HG02981 (cell line): Measurements from ENCODE around the gene GPC5.
"Not testable (repeated sequence)": the region's sequence is repeated elsewhere in the genome, so short reads cannot be mapped to it uniquely, and the experiment has no call there.

ENCODE experiments used
- ATAC-seq: cut with Tn5 transposase; IDR thresholded peaks from one replicate; pipeline ENCODE4 v1.9.1; 2021; ENCODE audit warnings: mild to moderate bottlenecking, moderate library complexity; ENCODE audit not compliant: unreplicated experiment

The GPC5 gene

GRCh38 chr13:92224825-92225224, 826.4 kb downstream of the GPC5 start:
- no peak for ATAC-seq

- ATAC-seq: no peak
Measured at GRCh38 chr13:92225861-92226260, 827.4 kb downstream of the GPC5 start.

DNA sequence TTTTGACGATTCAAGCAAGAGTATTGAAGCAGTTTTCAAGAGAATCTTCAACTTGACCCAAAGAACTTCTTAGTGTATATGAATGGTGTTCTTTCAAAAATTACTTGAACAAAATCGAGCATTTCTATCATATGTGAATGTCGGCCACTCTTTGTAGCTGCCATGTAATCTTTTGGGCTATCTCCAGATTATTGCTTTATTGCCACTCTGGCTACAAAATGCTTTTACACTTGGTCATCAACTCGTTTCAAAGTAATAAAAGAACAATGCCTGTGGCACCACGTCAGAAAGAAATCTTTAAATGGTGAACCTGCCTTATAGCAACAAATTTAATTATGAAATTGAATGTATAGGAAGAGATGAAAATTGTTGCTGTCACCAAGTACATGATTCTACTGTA, 834.5 kb downstream of the GPC5 start:
- no peak for ATAC-seq

DNA sequence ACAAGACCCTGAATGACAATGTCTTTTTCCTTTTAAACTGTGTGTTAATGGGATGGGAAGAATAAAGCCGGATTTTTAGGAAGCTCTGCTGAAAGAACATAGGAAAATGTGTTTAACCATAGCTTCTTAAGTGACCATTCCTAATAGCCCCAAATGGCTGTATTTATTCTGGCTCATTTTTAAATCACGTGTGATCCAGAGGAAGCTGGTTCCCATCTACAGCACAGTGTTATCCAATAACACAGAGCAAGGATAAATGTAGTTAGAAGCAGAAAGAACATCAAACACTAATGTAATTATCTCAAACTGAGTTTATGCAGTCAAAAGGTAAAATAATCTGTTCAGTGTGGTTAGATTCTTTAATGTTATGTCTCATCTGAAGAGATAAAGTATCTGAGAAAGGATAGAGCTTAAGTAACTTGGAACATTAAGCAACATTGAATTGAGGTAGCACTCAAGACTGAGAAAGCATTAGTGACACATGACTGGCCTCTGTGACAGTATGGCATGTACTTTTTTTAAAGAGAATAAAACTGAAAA, 853.3 kb downstream of the GPC5 start:
- ATAC-seq: no peak

DNA sequence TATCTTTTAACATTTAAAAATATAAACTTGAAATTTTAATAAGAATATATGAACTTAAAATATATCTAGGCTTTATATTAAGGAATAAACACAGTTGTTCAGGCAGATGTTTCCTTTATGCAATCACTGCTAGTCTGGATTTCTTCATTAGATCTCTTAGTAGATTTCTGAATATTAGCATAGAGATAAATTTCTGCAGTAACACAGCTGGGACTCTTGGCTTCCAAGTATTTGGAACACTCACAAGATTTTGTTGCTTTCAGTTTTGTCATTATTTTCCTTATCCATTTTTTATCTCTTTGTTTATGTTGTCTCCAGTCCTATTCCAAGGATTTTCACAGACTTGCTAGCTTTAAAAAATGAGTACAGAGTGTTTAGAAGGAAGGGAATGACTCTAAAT, 857.1 kb downstream of the GPC5 start:
- ATAC-seq: no peak

GRCh38 chr13:92256211-92256610, 857.8 kb downstream of the GPC5 start:
- no peak for ATAC-seq

DNA sequence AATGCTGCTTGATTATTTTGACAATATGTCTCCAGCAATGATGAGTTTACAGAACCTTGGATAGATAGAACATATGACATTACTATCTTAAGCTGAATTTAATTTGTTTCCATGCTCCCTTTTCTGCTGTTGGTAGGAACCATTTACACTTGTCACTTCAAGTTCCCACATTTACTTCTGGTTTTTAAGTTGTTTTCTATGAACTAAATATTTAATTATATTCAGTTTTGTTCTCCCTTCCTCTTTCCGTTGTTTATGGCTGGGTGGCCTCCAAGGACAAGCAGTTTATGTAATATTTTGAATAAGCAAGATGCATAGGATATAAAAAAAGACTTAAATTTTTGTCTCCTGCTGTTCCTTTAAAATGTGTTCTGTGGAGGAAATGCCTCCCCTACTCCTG, 860.6 kb downstream of the GPC5 start:
- no peak for ATAC-seq

DNA sequence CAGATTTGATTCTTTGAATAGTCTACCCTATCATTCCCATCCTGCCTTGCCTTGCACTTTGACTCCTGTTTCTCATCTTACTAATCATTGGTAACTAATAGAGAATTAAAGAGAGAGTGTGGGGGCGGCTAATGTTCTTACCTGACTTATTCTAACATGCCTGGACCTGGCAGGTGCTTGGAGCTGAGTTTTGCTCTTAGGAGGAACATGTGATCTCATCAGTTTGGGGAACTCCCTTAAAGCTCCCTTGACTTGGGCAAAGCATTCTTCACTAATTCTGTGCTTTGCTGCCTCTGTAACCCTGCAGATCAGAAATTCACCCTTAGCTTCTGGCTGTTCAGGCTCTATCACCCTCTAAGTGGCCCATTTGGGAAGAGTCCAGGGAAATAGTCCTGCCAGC, 861.1 kb downstream of the GPC5 start:
- no peak for ATAC-seq

DNA sequence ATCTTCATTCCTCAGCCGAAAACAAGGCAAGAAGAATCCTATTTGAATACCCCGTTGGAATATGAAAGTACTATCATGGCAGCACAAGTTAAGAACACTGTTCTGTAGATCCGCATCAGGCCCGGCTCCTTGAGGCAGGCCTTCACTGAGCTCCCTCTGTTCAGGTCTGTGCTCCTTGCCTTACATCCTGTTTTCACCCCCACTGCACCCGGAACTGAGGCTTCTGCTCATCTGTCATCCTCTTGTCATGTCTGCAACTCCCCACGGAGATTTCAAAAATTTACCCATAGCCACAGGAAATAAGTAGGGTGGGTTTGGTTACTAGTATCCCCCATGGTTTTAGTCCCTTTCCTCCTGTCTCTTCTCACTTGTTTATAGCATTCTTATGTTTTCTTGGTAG, 861.9 kb downstream of the GPC5 start:
- no peak for ATAC-seq

GRCh38 chr13:92262100-92262788, 863.8 kb downstream of the GPC5 start:
- ATAC-seq: no peak

GRCh38 chr13:92265408-92265807, 867.0 kb downstream of the GPC5 start:
- no peak for ATAC-seq

DNA sequence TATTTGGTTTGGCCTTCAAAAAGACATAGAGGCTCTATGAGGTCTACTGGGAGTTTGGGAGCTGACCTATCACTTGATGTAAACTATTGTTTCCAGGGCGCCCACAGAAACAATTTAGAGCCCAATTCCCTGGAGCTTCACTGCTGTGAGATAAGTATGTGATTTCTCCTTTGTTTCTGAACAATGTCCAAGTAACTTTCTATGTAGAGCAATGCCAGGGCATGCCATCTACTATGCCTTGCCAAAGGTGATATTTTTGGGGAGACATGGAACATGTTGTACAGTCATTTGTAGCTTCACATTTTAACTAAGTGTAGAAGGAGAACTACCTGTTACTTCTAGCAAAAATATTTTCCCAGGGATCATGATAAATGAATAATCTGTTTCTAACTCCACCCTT, 872.6 kb downstream of the GPC5 start:
- ATAC-seq: no peak

DNA sequence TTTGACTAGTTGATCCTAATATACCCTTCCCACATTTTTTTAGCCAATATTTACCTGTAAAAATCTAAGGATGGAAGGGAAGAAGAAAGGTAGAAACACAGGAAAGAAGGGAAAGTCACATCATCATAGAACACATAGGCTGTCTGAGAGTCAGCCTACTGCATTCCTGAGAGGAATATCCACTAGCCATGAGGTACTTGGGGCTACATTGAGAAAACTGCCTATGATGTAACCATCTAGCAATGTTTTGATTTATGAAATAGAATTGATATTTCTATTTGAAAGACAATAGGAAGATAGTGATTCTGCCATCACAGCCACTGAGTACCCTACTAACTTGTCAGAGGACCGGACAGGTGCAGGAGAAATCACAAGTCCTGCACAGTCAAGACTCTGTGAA, 873.8 kb downstream of the GPC5 start:
- ATAC-seq: no peak

GRCh38 chr13:92280986-92281385, 882.6 kb downstream of the GPC5 start:
- not testable (repeated sequence) for ATAC-seq

DNA sequence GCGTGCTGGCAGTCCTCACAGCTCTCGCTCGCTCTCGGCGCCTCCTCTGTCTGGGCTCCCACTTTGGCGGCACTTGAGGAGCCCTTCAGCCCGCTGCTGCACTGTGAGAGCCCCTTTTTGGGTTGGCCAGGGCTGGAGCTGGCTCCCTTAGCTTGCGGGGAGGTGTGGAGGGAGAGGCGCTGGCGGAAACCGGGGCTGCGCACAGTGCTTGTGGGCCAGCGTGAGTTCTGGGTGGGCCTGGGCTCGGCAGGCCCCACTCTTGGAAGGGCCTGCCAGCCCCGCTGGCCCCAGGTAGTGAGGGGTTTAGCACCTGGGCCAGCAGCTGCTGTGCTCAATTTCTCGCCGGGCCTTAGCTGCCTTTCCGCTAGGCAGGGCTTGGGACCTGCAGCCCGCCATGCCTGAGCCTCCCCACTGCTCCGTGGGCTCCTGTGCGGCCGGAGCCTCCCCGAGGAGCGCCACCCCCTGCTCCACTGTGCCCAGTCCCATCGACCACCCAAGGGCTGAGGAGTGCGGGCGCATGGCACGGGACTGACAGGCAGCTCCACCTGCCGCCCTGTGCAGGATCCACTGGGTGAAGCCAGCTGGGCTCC, 892.4 kb downstream of the GPC5 start:
- not testable (repeated sequence) for ATAC-seq

GRCh38 chr13:92294533-92294932, 896.1 kb downstream of the GPC5 start:
- ATAC-seq: not testable (repeated sequence)

- not testable (repeated sequence) for ATAC-seq
Measured at GRCh38 chr13:92296154-92296671, 897.8 kb downstream of the GPC5 start.

DNA sequence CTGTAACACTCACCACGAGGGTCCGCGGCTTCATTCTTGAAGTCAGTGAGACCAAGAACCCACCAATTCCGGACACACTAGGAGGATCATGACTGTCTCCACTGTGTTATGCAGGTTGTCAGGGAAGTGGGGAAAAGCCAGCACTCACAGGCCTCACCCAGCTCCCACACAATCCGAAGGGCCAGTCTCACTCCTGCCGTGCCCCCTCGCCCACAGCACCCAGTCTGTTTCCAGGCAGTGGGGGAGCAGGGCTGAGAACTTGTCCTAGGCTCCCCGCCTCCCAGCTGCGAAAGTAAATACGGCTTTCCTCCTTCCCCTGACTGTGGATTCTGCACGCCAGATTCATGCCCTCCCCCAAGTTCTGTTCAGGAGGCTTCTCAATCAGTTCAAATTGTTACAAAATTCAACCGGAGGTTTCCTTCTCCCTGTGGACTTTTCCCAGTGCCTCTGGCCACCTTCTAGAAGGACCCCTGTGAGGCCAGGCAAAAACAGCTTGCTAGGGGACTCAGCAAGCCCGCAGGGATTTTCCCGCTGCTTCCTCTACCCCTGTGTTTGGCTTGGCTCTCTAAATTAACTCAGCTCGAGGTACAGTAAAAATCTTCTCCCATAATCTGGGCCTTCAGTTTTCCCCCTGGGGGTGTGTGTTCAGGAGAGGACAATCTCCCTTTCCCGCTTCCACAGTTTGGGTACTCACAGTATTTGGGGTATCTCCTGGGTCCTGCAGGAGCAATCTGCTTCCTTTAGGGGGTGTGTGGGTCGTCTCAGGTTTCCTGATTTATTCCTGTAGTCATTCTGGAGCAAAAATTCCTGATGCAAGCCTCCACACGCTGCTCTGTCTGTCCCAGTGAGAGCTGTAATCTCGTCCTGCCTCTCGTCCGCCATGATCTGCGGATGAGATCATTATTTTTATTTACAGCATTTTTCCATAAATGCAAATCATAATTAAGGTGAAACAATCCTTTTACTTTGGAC, 899.8 kb downstream of the GPC5 start:
- no peak for ATAC-seq

DNA sequence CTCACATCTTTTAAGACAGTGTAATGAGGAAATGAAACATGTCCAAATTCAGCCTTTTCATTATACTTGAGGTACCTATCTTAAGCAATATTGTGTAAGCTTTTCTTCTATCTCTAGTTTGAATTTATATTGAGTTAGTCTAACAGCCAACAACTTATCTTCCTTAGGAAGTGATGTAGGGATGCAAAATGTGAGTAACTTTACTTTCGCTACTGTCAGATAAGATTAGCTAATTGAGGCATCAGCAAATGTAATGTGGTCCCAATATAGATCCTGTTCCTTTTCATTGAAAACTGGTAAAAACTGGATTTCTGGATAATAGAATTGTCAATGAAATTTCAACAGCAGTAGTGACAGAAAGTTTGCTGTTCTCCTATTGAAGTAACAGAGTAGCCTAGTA, 902.2 kb downstream of the GPC5 start:
- ATAC-seq: no peak

DNA sequence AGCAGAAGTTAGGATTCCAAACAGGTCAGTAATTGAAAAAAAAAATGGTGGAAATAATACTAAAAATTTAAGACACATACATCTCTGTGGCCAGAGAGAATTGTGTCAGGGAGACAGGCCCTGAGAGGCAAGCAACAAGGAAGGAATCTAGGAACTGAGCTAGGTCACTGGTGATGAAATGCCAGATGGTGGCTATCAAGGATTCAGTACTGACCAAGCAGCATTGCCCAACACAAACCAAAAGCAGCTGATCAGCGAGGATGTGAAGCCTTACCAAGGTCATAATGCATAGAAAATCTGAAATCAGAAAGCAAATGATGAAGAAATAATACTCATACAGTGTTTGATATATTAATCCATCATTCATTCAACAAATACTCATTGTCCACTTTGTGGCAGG, 905.0 kb downstream of the GPC5 start:
- ATAC-seq: no peak

GRCh38 chr13:92307752-92308151, 909.3 kb downstream of the GPC5 start:
- no peak for ATAC-seq
